DOHH2 (cell line): Measurements from ENCODE around the gene ATP2A1.
"Not testable (repeated sequence)": the region's sequence is repeated elsewhere in the genome, so short reads cannot be mapped to it uniquely, and the experiment has no call there.

Source experiments
- H3F3A ChIP-seq: fragments of 200-600 bp; sonication (generic), shearing (Covaris generic); 2 replicates; pipeline ENCODE4 v1.6.0; 2016; ENCODE audit warnings: antibody characterized with exemption, mild to moderate bottlenecking; ENCODE audit not compliant: control insufficient read depth, insufficient read depth
- H3K27ac ChIP-seq: fragments of 200-600 bp; sonication (generic); 2 replicates; pipeline ENCODE4 v1.5.1; 2014; ENCODE audit warnings: low read depth, mild to moderate bottlenecking, low read length, moderate library complexity
- H3K27me3 ChIP-seq: fragments of 200-600 bp; sonication (generic); 2 replicates; pipeline ENCODE4 v1.6.1; 2014; ENCODE audit warnings: mild to moderate bottlenecking, low read length, mixed read lengths; ENCODE audit not compliant: control insufficient read depth
- H3K36me3 ChIP-seq: fragments of 200-600 bp; sonication (generic); 2 replicates; pipeline ENCODE4 v1.6.1; 2014; ENCODE audit warnings: mild to moderate bottlenecking, low read length, moderate library complexity, mixed read lengths; ENCODE audit not compliant: control insufficient read depth
- H3K4me1 ChIP-seq: fragments of 200-600 bp; sonication (generic); 2 replicates; pipeline ENCODE4 v1.6.1; 2014; ENCODE audit warnings: mild to moderate bottlenecking, low read length, mixed read lengths; ENCODE audit not compliant: control insufficient read depth
- H3K4me2 ChIP-seq: fragments of 200-600 bp; sonication (generic); 2 replicates; pipeline ENCODE4 v1.6.0; 2014; ENCODE audit warnings: mild to moderate bottlenecking, low read length, moderate library complexity
- H3K4me3 ChIP-seq: fragments of 200-600 bp; sonication (generic); 2 replicates; pipeline ENCODE4 v1.5.1; 2014; ENCODE audit warnings: mild to moderate bottlenecking, low read length, mixed read lengths
- H3K79me2 ChIP-seq: fragments of 200-600 bp; sonication (generic); 2 replicates; pipeline ENCODE4 v1.6.1; 2014; ENCODE audit warnings: mild to moderate bottlenecking, low read length, mixed read lengths; ENCODE audit not compliant: control insufficient read depth
- H3K9me2 ChIP-seq: fragments of 200-600 bp; sonication (generic); replicated peaks from 2 replicates; pipeline ENCODE4 v1.6.1; 2014; ENCODE audit warnings: mild to moderate bottlenecking, low read length, mixed read lengths; ENCODE audit not compliant: control insufficient read depth
- H3K9me3 ChIP-seq: fragments of 200-600 bp; sonication (generic); 2 replicates; pipeline ENCODE4 v1.6.1; 2014; ENCODE audit warnings: antibody characterized with exemption, low read length, mixed read lengths; ENCODE audit not compliant: control insufficient read depth, insufficient read depth
- H4K20me1 ChIP-seq: fragments of 200-600 bp; sonication (generic); 2 replicates; pipeline ENCODE4 v1.6.0; 2014; ENCODE audit warnings: low read depth, mild to moderate bottlenecking, antibody characterized with exemption, low read length, moderate library complexity; ENCODE audit not compliant: control insufficient read depth, insufficient read depth
- EZH2phosphoT487 ChIP-seq: fragments of 200-600 bp; sonication (generic); IDR thresholded peaks from 2 replicates; pipeline ENCODE4 v1.6.1; 2017; ENCODE audit warnings: borderline replicate concordance, mild to moderate bottlenecking, antibody characterized with exemption, low read length, moderate library complexity, mixed read lengths
- TF ChIP-seq, protein P1 (sequence below): fragments of 200-600 bp; sonication (generic); IDR thresholded peaks from one replicate; pipeline ENCODE4 v1.5.1; 2014; ENCODE audit warnings: antibody characterized with exemption, mild to moderate bottlenecking, low read depth, low read length; ENCODE audit not compliant: poor library complexity, severe bottlenecking

ATP2A1 gene

DNA sequence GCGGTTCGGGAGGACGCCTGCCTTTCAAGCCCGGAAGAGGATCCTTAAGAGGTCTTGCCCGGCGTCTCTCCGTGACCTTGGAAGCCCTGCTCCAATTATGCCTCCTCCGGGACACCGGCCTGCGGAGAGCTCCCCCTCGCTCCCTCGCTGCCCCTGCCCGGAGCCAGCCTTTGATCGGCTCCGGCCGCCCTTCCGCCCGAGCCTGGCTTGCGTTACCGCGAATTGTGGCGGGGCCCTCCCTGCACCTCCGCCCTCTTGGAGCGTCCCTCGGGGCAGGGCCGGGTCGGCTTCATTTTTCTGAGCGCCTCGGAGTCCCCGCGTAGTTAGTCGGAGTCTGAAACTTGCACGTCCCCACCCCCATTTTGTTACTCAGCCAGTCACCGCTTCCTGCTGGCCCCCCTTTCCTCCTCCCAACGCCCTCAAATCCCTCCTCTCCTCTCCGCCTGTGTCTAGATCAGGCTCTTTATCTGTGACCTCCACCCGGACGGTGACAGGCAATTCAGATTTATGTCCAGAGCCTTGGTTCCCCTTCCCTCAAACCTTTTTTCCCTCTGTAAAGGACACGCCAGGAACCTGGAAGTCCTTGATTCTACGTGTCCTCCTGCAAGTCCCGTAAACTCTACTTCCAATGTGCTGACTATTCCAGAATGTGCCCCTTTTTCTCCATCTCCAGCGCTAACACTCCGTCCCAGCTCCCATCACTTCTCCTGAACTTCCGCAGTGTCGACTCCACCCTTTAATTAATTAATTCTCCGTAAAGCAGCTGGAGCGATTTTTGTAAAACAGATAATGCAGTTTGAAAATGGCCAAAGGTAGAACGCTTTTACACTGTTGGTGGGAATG lies 47.3 kb downstream of the ATP2A1 start:
- Histone ChIP-seq H3K27ac (peak overlapping the region; percentile 99), H3K9me3 (no peaks in the 10 kb centered on the region), H3K4me3 (peak overlapping the region; percentile 94), H3K9me2 (no peaks in the 10 kb centered on the region), H3K27me3 (no peaks in the 10 kb centered on the region), H4K20me1 (no peaks in the 10 kb centered on the region), H3K36me3 (peaks cover 42% of the 10 kb centered on the region), H3K4me1 (peaks cover 59% of the 10 kb centered on the region), H3K79me2 (peaks cover 28% of the 10 kb centered on the region), H3K4me2 (peak overlapping the region; percentile 98), H3F3A (peaks cover 41% of the 10 kb centered on the region)
- TF ChIP-seq, protein P1, sequence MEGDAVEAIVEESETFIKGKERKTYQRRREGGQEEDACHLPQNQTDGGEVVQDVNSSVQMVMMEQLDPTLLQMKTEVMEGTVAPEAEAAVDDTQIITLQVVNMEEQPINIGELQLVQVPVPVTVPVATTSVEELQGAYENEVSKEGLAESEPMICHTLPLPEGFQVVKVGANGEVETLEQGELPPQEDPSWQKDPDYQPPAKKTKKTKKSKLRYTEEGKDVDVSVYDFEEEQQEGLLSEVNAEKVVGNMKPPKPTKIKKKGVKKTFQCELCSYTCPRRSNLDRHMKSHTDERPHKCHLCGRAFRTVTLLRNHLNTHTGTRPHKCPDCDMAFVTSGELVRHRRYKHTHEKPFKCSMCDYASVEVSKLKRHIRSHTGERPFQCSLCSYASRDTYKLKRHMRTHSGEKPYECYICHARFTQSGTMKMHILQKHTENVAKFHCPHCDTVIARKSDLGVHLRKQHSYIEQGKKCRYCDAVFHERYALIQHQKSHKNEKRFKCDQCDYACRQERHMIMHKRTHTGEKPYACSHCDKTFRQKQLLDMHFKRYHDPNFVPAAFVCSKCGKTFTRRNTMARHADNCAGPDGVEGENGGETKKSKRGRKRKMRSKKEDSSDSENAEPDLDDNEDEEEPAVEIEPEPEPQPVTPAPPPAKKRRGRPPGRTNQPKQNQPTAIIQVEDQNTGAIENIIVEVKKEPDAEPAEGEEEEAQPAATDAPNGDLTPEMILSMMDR: no peak
- TF ChIP-seq EZH2phosphoT487: no peak

DNA sequence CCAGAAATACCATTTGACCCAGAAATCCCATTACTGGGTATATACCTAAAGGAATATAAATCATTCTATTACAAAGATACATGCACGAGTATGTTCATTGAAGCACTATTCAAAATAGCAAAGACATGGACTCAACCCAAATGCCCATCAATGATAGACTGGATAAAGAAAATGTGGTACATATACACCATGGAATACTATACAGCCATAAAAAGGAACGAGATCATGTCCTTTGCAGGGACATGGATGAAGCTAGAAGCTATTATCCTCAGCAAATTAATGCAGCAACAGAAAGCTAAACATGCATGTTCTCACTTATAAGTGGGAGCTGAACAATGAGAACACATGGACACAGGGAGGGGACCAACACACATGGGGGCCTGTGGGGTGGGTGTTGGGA lies 48.0 kb downstream of the ATP2A1 start:
- Histone ChIP-seq H3K4me3 (peak overlapping the region; percentile 94), H3K36me3 (peaks cover 39% of the 10 kb centered on the region), H3F3A (peaks cover 48% of the 10 kb centered on the region), H3K4me2 (peak overlapping the region; percentile 98), H3K4me1 (peaks cover 66% of the 10 kb centered on the region), H3K79me2 (peaks cover 21% of the 10 kb centered on the region), H3K27ac (peak overlapping the region; percentile 99)
- H3K27me3 ChIP-seq, H4K20me1 ChIP-seq, H3K9me3 ChIP-seq, H3K9me2 ChIP-seq: not testable (repeated sequence)

DNA sequence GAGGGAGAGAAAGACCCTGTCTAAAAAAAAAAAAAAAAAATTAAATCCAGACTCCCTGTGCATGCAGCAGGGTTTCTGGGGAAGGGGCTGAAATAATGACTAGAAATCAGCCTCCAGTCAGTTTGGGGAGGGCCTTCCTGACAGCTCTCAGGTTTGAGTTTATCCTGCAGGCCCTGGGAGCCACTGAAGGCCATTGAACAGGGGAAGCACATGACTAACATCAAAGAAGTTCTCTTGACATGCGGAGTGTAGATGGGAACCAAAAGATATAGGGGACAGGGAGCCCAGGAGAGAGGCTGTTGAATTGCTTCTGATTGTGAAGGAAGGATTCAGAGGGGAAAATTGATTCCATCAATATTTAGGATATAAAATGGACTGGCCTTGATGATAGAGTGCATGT lies 49.5 kb downstream of the ATP2A1 start:
- Histone ChIP-seq H3K27ac (0 out of 2 replicates have a peak overlapping the region, but pooled peaks have one; percentile 0), H3K9me2 (no peaks in the 10 kb centered on the region), H4K20me1 (no peaks in the 10 kb centered on the region), H3F3A (peaks cover 47% of the 10 kb centered on the region), H3K4me3 (no peak overlapping the region), H3K4me2 (no peak overlapping the region), H3K79me2 (peaks cover 18% of the 10 kb centered on the region), H3K9me3 (no peaks in the 10 kb centered on the region), H3K36me3 (peaks cover 34% of the 10 kb centered on the region), H3K4me1 (peaks cover 62% of the 10 kb centered on the region), H3K27me3 (no peaks in the 10 kb centered on the region)
- TF ChIP-seq, protein P1: no peak
- TF ChIP-seq EZH2phosphoT487: no peak

DNA sequence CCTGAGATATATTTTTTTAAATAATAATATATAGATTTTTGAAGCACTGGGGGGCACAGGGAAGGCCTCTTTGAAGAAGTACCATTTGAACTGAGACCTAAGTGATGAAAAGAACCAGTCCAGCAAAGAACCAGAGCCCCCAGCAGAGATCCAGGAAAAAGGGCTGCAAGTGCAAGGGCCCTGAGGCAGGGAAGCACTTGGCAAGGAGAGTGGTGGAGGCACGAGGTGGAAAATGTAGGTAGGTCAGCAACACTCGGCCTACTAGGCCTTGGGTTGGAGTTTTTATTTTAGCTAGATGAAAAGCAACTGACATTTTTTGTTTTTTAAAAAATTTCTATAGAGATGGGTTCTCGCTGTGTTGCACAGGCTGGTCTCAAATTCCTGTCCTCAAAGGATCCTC lies 51.9 kb downstream of the ATP2A1 start:
- peak overlapping the region; percentile 99 for H3K27ac ChIP-seq
- peak overlapping the region; percentile 96 for H3K4me2 ChIP-seq

More for the DNA sequence above, 51.9 kb downstream of the ATP2A1 start:
- Histone ChIP-seq H3K9me3 (no peaks in the 10 kb centered on the region), H3K36me3 (peaks cover 43% of the 10 kb centered on the region), H3K4me3 (peak overlapping the region; percentile 97), H3F3A (peaks cover 37% of the 10 kb centered on the region), H3K4me1 (peaks cover 62% of the 10 kb centered on the region), H3K79me2 (peaks cover 36% of the 10 kb centered on the region), H3K27me3 (no peaks in the 10 kb centered on the region), H4K20me1 (no peaks in the 10 kb centered on the region), H3K9me2 (no peaks in the 10 kb centered on the region)
- TF ChIP-seq, protein P1: no peak
- no peak for TF ChIP-seq EZH2phosphoT487
